ENCODE data around the gene LHFPL3.

The LHFPL3 gene

DNA sequence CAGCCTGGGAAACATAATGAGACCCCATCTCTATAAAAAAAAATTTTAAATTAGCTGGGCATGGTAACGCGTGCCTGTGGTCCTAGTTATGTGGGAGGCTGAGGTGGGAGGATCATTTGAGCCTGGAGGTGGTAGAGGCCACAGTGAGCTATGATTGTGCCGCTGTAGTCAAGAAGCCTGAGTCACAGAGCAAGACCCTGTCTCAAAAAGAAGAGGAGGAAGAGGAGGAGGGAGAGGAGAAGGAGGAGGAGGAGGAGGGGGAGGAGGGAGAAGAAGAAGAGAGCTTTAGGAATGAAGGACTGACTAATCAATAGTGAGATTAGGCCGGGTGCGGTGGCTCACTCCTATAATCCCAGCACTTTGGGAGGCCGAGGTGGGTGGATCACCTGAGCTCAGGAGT, 573.8 kb downstream of the LHFPL3 start:
- H3K4me3 ChIP-seq = no peak overlapping the region
- H3K27ac ChIP-seq = no peak overlapping the region
- TF ChIP-seq, protein P1, sequence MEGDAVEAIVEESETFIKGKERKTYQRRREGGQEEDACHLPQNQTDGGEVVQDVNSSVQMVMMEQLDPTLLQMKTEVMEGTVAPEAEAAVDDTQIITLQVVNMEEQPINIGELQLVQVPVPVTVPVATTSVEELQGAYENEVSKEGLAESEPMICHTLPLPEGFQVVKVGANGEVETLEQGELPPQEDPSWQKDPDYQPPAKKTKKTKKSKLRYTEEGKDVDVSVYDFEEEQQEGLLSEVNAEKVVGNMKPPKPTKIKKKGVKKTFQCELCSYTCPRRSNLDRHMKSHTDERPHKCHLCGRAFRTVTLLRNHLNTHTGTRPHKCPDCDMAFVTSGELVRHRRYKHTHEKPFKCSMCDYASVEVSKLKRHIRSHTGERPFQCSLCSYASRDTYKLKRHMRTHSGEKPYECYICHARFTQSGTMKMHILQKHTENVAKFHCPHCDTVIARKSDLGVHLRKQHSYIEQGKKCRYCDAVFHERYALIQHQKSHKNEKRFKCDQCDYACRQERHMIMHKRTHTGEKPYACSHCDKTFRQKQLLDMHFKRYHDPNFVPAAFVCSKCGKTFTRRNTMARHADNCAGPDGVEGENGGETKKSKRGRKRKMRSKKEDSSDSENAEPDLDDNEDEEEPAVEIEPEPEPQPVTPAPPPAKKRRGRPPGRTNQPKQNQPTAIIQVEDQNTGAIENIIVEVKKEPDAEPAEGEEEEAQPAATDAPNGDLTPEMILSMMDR (IDR thresholded peaks at IDR 0.05) = no peak
- no peaks in the 10 kb centered on the region for H3K9me3 ChIP-seq
- DNase-seq = no peak
- no peaks in the 10 kb centered on the region for H3K4me1 ChIP-seq
- no peaks in the 10 kb centered on the region for H3K27me3 ChIP-seq
- intact Hi-C loops (cut with DNase I; ENCODE audit: low total_unique reads) = no loop called here
- no peaks in the 10 kb centered on the region for H3K36me3 ChIP-seq

DNA sequence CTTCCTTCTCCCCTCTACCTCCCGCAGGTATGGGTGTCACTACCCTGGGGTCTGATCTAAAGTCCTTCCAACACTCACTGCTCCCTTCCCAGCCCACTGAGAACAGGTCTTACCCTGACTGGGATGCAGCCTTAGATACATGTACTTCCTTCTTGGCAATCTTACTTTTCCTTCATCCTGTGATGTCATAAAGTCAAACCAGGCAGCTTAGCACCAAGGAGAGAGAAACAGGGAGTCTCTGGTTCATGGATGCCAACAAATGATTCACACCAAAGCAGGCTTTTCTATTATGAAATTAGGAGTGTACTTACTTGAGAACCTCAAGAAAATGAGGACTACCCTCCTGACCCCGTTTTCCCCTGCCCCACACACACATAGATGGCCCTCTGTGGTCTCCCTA, 574.6 kb downstream of the LHFPL3 start:
- no peaks in the 10 kb centered on the region for H3K36me3 ChIP-seq
- no peak overlapping the region for H3K27ac ChIP-seq
- no peaks in the 10 kb centered on the region for H3K4me1 ChIP-seq
- DNase-seq = no peak
- H3K9me3 ChIP-seq = no peaks in the 10 kb centered on the region
- no peak overlapping the region for H3K4me3 ChIP-seq
- H3K27me3 ChIP-seq = no peaks in the 10 kb centered on the region
- TF ChIP-seq, protein P1 (IDR thresholded peaks at IDR 0.05) = no peak
- intact Hi-C loops (cut with DNase I; ENCODE audit: low total_unique reads) = no loop called here

DNA sequence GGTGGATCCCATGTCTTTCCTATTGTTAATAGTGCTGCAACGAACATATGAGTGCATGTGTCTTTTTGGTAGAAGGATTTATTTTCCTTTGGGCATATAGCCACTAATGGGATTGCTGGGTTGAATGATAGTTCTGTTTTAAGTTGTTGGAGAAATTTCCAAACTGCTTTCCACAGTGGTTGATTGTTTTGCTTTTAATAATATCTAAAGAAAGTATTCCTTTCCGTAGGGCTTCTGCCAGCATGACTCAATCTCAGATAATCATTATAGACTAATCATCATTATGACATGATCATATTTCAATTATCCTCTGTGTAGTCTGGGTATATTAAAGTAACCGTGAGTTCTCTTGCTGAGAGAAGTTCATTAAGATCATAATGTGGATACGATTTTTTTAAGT, 575.4 kb downstream of the LHFPL3 start:
- Histone ChIP-seq H3K4me1 (no peaks in the 10 kb centered on the region), H3K9me3 (no peaks in the 10 kb centered on the region), H3K27ac (no peak overlapping the region), H3K36me3 (no peaks in the 10 kb centered on the region), H3K27me3 (no peaks in the 10 kb centered on the region), H3K4me3 (no peak overlapping the region)
- intact Hi-C loops (cut with DNase I; ENCODE audit: low total_unique reads) = no loop called here
- TF ChIP-seq, protein P1 (IDR thresholded peaks at IDR 0.05) = no peak
- DNase-seq = no peak

DNA sequence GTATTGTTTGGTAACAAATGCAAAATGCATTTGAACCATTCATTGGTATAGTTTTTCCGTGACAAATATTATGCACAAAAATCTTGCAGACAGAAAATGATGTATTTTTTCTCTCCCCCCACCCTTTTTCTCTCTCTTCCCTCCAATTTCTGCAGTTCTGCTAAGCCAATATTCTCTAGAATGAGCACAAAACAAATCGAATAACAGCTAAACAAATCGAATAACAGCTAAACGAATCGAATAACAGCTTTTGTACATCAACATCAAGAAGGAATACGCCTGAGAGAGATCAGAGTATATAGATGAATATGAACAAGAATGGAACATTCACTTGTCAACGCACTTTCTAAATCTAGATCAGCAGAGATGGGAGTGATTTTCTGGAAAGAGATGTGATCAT, 577.6 kb downstream of the LHFPL3 start:
- H3K36me3 ChIP-seq = no peaks in the 10 kb centered on the region
- no peaks in the 10 kb centered on the region for H3K9me3 ChIP-seq
- no peak overlapping the region for H3K4me3 ChIP-seq
- DNase-seq = no peak
- H3K4me1 ChIP-seq = no peaks in the 10 kb centered on the region
- TF ChIP-seq, protein P1 (IDR thresholded peaks at IDR 0.05) = no peak
- no peaks in the 10 kb centered on the region for H3K27me3 ChIP-seq
- no peak overlapping the region for H3K27ac ChIP-seq
- intact Hi-C loops (cut with DNase I; ENCODE audit: low total_unique reads) = no loop called here

DNA sequence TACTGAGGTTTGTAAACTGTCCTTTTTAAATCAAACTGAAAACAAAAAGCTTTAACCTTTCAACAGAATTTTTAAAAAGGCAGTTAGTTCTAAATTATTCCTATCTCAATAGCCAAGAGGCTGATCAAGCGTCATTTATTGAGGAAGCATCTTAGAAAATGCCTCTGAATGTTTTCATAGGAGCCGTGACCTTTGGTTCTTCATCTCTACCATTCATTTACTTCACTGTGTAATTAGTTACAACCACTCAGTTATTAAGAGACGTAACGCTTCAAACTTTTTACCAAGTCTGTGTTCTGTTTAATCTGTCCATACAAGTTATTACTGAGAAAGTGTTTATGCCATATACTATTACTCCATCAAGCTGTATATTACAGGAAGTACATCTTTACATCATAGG, 578.2 kb downstream of the LHFPL3 start:
- intact Hi-C loops (cut with DNase I; ENCODE audit: low total_unique reads) = no loop called here
- no peaks in the 10 kb centered on the region for H3K9me3 ChIP-seq
- H3K27me3 ChIP-seq = no peaks in the 10 kb centered on the region
- DNase-seq = no peak
- no peak overlapping the region for H3K4me3 ChIP-seq
- TF ChIP-seq, protein P1 (IDR thresholded peaks at IDR 0.05) = no peak
- H3K27ac ChIP-seq = no peak overlapping the region
- no peaks in the 10 kb centered on the region for H3K4me1 ChIP-seq
- H3K36me3 ChIP-seq = no peaks in the 10 kb centered on the region

DNA sequence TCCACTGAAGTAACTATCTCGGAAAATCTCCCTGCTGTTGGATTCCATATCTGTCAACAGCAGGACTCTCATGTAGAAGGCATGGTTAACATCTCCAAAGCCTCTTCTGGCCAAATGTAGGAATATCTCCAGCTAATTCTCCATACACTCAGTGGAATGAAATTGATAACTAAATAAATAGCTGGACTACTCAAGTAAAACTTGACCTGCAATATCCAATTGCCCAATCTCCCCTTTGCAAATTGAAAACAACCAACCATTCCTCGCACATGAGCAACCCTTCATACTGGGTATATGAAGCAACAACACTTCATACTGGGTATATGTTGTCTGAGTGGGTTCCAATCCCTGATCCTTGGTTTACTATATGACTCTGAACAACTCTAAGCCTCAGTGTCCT, 580.2 kb downstream of the LHFPL3 start:
- no peaks in the 10 kb centered on the region for H3K9me3 ChIP-seq
- no peaks in the 10 kb centered on the region for H3K36me3 ChIP-seq
- intact Hi-C loops (cut with DNase I; ENCODE audit: low total_unique reads) = no loop called here
- no peak overlapping the region for H3K27ac ChIP-seq
- TF ChIP-seq, protein P1 (IDR thresholded peaks at IDR 0.05) = no peak
- H3K4me1 ChIP-seq = no peaks in the 10 kb centered on the region
- H3K27me3 ChIP-seq = no peaks in the 10 kb centered on the region
- H3K4me3 ChIP-seq = no peak overlapping the region
- no peak for DNase-seq

Measured in tibial artery (tissue), 4 donors.